Sigmoid colon (tissue), 7 donors: ENCODE results near the gene GABARAPL1. TPM values are rescaled to one million over a fixed set of nuclear protein-coding genes. Genes with fewer than 3 reads are reported as not detected.

Source experiments
- DNase-seq: peaks from one replicate; pipeline ENCODE4 v3.0.0-alpha.2; 2019
- H3K27ac ChIP-seq, 4 donors: fragments of 200-600 bp; sonication (generic); one replicate each; pipeline ENCODE4 v1.5.1; 2016 to 2019; ENCODE audit warnings: mild to moderate bottlenecking in 1 of 4
- H3K27me3 ChIP-seq, 3 donors: fragments of 200-600 bp; sonication (generic); one replicate each; pipeline ENCODE4 v1.5.1; 2019; ENCODE audit warnings: mild to moderate bottlenecking in 1 of 3
- H3K36me3 ChIP-seq, 4 donors: fragments of 200-600 bp; sonication (generic); one replicate each; pipeline ENCODE4 v1.5.1; 2016 to 2019
- H3K4me1 ChIP-seq, 4 donors: fragments of 200-600 bp; sonication (generic); one replicate each; pipeline ENCODE4 v1.5.1; 2017 to 2019
- H3K4me3 ChIP-seq, 4 donors: fragments of 200-600 bp; sonication (generic); one replicate each; pipeline ENCODE4 v1.5.1; 2017 to 2019; ENCODE audit warnings: mild to moderate bottlenecking in 2 of 4, moderate library complexity in 1 of 4
- H3K9me3 ChIP-seq, 4 donors: fragments of 200-600 bp in 3 of 4; sonication (generic) in 3 of 4; one replicate each; pipeline versions ENCODE4 v1.5.1 to v1.6.1; 2013 to 2019
- CTCF ChIP-seq, 4 experiments: fragments of 450-650 bp in 3 of 4; fragments of 200-600 bp in 1 of 4; IDR thresholded peaks; one replicate each; pipeline ENCODE4 v1.5.1; 2016 to 2019; ENCODE audit warnings: antibody characterized with exemption in 4 of 4, mild to moderate bottlenecking in 3 of 4, moderate library complexity in 2 of 4
- EP300 ChIP-seq, 4 donors: sonication (generic); formaldehyde crosslinking; IDR thresholded peaks; one replicate each; pipeline ENCODE4 v1.6.1; 2017; ENCODE audit warnings: antibody characterized with exemption in 4 of 4
- POLR2A ChIP-seq, 2 donors: fragments of 450-650 bp; IDR thresholded peaks; one replicate each; pipeline ENCODE4 v1.6.1; 2016; ENCODE audit warnings: antibody characterized with exemption in 2 of 2, mild to moderate bottlenecking in 2 of 2, moderate library complexity in 2 of 2
- POLR2AphosphoS5 ChIP-seq, 4 donors: sonication (generic); formaldehyde crosslinking; IDR thresholded peaks; one replicate each; pipeline ENCODE4 v1.6.1; 2017; ENCODE audit warnings: antibody characterized with exemption in 4 of 4
- WGBS, 2 donors: extraction: QIAGEN DNeasy Blood & Tissue Kit; methylation state at CpG; one replicate each; pipeline ENCODE4 v1.1.7; 2013; 5-methylcytosine and 5-hydroxymethylcytosine counted together
- intact Hi-C: fragments of 100-400 bp; cut with DNase I; formaldehyde crosslinking; loops from one replicate; pipeline ENCODE4 v1.15.1; 2023
- polyA plus RNA-seq, 3 donors: library from polyadenylated mRNA; stranded (reverse); fragments of 200-250 nt; gene quantifications; one replicate each; pipeline ENCODE4 v1.2.3, GENCODE V29; 2013
- total RNA-seq, 4 donors: library from RNA; depleted of rRNA; stranded (reverse); fragments of >200 nt; gene quantifications; one replicate each; pipeline ENCODE4 v1.1.0, GENCODE V29; 2016
- donor health status: healthy with polysubstance abuse.
- donor health status: Bipolar disorder and iron deficiency.
- donor health status: healthy.

GABARAPL1 gene
- total and polyA plus RNA-seq, 7 donors: 38.3 to 122 (median 78.5) TPM

- Histone ChIP-seq H3K27ac (no peak overlapping the region), H3K9me3 (no peaks in the 10 kb centered on the region), H3K4me1 (peaks cover 0 to 5% (median 5%) of the 10 kb centered on the region in 4 donors), H3K27me3 (no peaks in the 10 kb centered on the region), H3K36me3 (no peaks in the 10 kb centered on the region), H3K4me3 (no peak overlapping the region)
- DNase-seq: no peak
- intact Hi-C loops: no loop called here
- TF ChIP-seq EP300 (IDR thresholded peaks at IDR 0.05) (no peak), CTCF (IDR thresholded peaks at IDR 0.05) (no peak), POLR2AphosphoS5 (IDR thresholded peaks at IDR 0.05) (no peak), POLR2A (IDR thresholded peaks at IDR 0.05) (no peak)
- WGBS, 2 donors: 45 to 66% methylated on average over 2 of the region's 2 CpGs
Observed at GRCh38 chr12:10207136-10207535, 5.5 kb upstream of the GABARAPL1 start.

GRCh38 chr12:10210225-10210624, 2.5 kb upstream of the GABARAPL1 start:
- no peak overlapping the region for H3K4me3 ChIP-seq
- no peak overlapping the region for H3K27ac ChIP-seq
- no peak for DNase-seq
- WGBS, 2 donors: 92% methylated on average over 15 of the region's 15 CpGs
- H3K36me3 ChIP-seq: no peaks in the 10 kb centered on the region
- H3K9me3 ChIP-seq: no peaks in the 10 kb centered on the region
- intact Hi-C loops: loop anchor here (5.0 to 10.0 kb wide), 2 partner anchors 512 to 1295 kb away; partner anchors contain the start of genes PHC1 and YBX3
- TF ChIP-seq CTCF (IDR thresholded peaks at IDR 0.05): no peak
- no peak for TF ChIP-seq POLR2A (IDR thresholded peaks at IDR 0.05)
- no peak for TF ChIP-seq POLR2AphosphoS5 (IDR thresholded peaks at IDR 0.05)
- TF ChIP-seq EP300 (IDR thresholded peaks at IDR 0.05): no peak
- no peaks in the 10 kb centered on the region for H3K27me3 ChIP-seq
- peaks cover 0 to 15% (median 11%) of the 10 kb centered on the region in 4 donors for H3K4me1 ChIP-seq

DNA sequence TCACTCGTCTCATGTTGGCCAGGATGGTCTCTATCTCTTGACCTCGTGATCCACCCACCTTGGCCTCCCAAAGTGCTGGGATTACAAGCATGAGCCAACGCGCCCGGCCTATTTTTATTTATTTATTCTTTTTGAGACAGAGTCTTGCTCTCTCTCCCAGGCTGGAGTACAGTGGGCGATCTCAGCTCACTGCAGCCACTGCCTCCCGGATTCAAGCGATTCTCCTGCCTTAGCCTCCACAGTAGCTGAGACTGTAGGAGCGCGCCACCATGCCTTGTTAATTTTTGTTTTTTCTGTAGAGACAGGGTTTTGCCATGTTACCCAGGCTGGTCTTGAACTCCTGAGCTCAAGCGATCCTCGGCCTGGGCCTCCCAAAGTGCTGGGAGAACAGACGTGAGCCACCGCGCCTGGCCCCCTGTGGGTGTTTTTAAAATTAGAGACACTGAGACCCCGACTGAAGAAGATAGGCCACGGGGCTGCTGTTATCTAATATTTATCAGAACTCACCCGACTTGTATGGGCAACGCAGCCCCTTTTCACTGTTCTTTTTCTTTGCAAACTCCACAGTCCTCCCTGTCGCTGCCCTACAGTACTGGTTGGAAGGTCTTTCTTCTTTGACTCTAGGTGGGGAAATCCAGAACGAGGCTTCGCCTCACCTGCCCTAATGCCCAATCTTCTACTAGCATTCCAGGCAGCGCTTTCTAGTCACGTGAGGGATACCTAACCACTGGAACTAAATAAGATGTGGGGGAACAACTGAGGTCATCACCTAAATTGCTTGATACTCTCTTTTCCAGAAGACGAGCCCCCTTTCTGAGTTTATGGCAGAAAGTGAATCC, 1.4 kb upstream of the GABARAPL1 start:
- H3K4me3 ChIP-seq: peak overlapping the region in 1 of 4 donors; percentile 92
- H3K27me3 ChIP-seq: no peaks in the 10 kb centered on the region
- peak overlapping the region; percentile 95 to 100 (median 100) for H3K27ac ChIP-seq
- no peaks in the 10 kb centered on the region for H3K36me3 ChIP-seq
- intact Hi-C loops: loop anchor here (5.0 to 10.0 kb wide), 2 partner anchors 511 to 1297 kb away; partner anchors contain the start of genes PHC1 and YBX3
- no peak for TF ChIP-seq CTCF (IDR thresholded peaks at IDR 0.05)
- no peak for TF ChIP-seq POLR2AphosphoS5 (IDR thresholded peaks at IDR 0.05)
- TF ChIP-seq POLR2A (IDR thresholded peaks at IDR 0.05): no peak
- no peak for TF ChIP-seq EP300 (IDR thresholded peaks at IDR 0.05)
- H3K4me1 ChIP-seq: peaks cover 0 to 24% (median 20%) of the 10 kb centered on the region in 4 donors
- WGBS, 2 donors: 92 to 95% methylated on average over 25 of the region's 25 CpGs
- DNase-seq: peak; percentile 69
- no peaks in the 10 kb centered on the region for H3K9me3 ChIP-seq

GRCh38 chr12:10211940-10212738, 538 bp upstream of the GABARAPL1 start:
- WGBS, 2 donors: 26 to 34% methylated on average over 40 of the region's 40 CpGs
- no peaks in the 10 kb centered on the region for H3K27me3 ChIP-seq
- H3K9me3 ChIP-seq: no peaks in the 10 kb centered on the region
- H3K4me3 ChIP-seq: peak overlapping the region; percentile 68 to 93 (median 88)
- peaks cover 0 to under 1% (median 0%) of the 10 kb centered on the region in 4 donors for H3K36me3 ChIP-seq
- H3K4me1 ChIP-seq: peaks cover 0 to 24% (median 20%) of the 10 kb centered on the region in 4 donors
- TF ChIP-seq POLR2A (IDR thresholded peaks at IDR 0.05): peak in 1 of 2 donors; percentile 43
- peak; percentile 86 to 98 (median 89) for TF ChIP-seq POLR2AphosphoS5 (IDR thresholded peaks at IDR 0.05)
- TF ChIP-seq EP300 (IDR thresholded peaks at IDR 0.05): peak; percentile 79 to 99 (median 91)
- TF ChIP-seq CTCF (IDR thresholded peaks at IDR 0.05): no peak
- peak; percentile 99 for DNase-seq
- intact Hi-C loops: loop anchor here (5.0 to 10.0 kb wide), 2 partner anchors 510 to 1297 kb away; partner anchors contain the start of genes PHC1 and YBX3
- H3K27ac ChIP-seq: peak overlapping the region; percentile 95 to 100 (median 100)
